ENCODE data around the gene MRTFB.

The MRTFB gene

DNA sequence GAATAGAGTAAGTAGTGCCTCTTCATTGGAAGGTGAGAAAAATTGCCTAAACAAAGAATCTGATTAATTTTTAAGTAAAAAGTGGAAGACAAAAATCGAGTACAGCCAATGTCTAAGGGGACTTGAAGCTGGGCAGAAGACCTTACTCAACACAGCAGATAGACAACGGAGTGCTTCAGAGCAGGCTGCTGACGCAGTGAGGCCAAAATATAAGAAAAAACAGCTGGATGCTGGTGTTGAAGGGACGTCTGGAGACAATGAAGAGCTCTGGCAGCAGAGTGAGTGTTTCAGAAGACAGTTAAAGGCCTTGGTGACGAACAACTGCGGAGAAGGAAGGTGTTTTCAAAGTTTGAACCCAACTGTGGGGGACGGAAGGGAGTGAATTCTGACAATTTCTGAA, 169.8 kb downstream of the MRTFB start (continued):
- no peak for TF ChIP-seq TOX (CRISPR knock-in tag; IDR thresholded peaks at IDR 0.05; ENCODE audit: borderline replicate concordance)
- no peak for TF ChIP-seq ESRRG (CRISPR knock-in tag; IDR thresholded peaks at IDR 0.05)
- no peak for TF ChIP-seq GLIS3 (CRISPR knock-in tag; IDR thresholded peaks at IDR 0.05)

- no peak for ATAC-seq
- TF ChIP-seq PPARA (CRISPR knock-in tag; IDR thresholded peaks at IDR 0.05; ENCODE audit: borderline replicate concordance) = no peak
- TF ChIP-seq ARNTL (CRISPR knock-in tag; IDR thresholded peaks at IDR 0.05; ENCODE audit: borderline replicate concordance, low read depth) = no peak
- no peak for TF ChIP-seq CSDC2 (CRISPR knock-in tag; IDR thresholded peaks at IDR 0.05)
- TF ChIP-seq ISL1 (CRISPR knock-in tag; IDR thresholded peaks at IDR 0.05) = no peak
- TF ChIP-seq RARB (CRISPR knock-in tag; IDR thresholded peaks at IDR 0.05) = no peak
- TF ChIP-seq, protein P1, sequence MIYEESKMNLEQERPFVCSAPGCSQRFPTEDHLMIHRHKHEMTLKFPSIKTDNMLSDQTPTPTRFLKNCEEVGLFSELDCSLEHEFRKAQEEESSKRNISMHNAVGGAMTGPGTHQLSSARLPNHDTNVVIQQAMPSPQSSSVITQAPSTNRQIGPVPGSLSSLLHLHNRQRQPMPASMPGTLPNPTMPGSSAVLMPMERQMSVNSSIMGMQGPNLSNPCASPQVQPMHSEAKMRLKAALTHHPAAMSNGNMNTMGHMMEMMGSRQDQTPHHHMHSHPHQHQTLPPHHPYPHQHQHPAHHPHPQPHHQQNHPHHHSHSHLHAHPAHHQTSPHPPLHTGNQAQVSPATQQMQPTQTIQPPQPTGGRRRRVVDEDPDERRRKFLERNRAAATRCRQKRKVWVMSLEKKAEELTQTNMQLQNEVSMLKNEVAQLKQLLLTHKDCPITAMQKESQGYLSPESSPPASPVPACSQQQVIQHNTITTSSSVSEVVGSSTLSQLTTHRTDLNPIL (CRISPR knock-in tag; IDR thresholded peaks at IDR 0.05; ENCODE audit: low read depth) = no peak
- TF ChIP-seq OSR1 (CRISPR knock-in tag; IDR thresholded peaks at IDR 0.05) = no peak
Measured at GRCh38 chr16:14241631-14242030, 170.5 kb downstream of the MRTFB start.

DNA sequence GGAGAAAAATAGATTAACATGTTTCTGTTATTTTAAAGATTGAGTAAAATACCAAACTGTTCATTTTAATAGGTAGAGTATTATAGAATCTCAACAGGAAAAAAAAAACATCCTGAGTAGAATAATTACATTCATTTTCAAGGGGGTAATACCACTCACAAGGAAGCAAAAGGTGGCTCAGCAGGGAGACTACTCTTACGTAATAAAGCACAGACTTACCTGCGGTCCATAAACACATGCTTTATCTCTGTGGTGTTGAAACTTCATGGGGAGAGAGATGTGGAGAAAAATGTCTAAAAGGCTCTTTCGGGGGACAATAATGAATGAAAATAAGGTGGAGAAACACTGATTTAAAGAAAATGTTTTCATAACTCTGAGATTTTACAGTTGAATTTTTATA, 171.7 kb downstream of the MRTFB start:
- no peak for ATAC-seq
- TF ChIP-seq ZC3H10 (CRISPR knock-in tag; IDR thresholded peaks at IDR 0.05) = no peak
- TF ChIP-seq OSR1 (CRISPR knock-in tag; IDR thresholded peaks at IDR 0.05) = no peak
- TF ChIP-seq RARB (CRISPR knock-in tag; IDR thresholded peaks at IDR 0.05) = no peak

DNA sequence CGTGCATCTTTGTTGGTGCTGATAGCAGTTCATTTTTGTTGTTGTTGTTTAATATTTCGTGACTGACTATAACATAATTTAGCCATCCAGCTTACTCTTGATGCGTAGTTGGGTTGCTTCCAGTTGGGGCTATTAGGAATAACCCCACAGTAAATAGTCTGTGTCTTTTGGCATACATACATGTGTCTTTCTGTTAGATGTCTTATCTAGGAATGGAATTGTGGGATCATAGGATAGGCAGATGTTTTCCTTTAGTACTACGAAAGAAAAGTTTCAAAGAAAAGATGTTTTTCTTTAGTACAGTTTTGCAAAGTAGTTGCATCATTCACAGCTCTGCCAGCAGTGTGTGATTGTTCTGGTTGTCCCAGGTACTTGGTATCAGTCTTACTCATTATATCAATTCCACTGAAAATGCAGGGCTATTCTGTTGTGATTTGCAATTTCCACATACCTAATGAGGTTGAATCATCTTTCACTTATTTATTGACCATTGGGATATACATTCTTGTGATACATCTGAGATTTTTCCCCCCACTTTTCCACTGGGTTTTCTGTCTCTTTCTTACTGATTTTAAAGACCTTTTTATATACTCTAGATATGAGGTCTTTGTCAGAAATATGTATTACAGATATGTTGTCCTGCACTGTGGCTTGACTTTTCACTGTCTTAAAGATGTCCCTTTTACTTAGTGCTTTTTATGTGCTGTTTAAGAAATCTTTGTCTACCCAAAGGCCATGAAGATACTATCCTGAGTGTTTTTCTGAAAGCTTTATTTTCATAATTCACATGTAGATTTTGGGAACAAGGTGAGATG, 173.3 kb downstream of the MRTFB start:
- ATAC-seq = no peak
- TF ChIP-seq, protein P2, sequence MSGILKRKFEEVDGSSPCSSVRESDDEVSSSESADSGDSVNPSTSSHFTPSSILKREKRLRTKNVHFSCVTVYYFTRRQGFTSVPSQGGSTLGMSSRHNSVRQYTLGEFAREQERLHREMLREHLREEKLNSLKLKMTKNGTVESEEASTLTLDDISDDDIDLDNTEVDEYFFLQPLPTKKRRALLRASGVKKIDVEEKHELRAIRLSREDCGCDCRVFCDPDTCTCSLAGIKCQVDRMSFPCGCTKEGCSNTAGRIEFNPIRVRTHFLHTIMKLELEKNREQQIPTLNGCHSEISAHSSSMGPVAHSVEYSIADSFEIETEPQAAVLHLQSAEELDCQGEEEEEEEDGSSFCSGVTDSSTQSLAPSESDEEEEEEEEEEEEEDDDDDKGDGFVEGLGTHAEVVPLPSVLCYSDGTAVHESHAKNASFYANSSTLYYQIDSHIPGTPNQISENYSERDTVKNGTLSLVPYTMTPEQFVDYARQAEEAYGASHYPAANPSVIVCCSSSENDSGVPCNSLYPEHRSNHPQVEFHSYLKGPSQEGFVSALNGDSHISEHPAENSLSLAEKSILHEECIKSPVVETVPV (CRISPR knock-in tag; IDR thresholded peaks at IDR 0.05) = no peak
- TF ChIP-seq ISL1 (CRISPR knock-in tag; IDR thresholded peaks at IDR 0.05) (no peak), CSDC2 (CRISPR knock-in tag; IDR thresholded peaks at IDR 0.05) (no peak), TCF4 (CRISPR knock-in tag; IDR thresholded peaks at IDR 0.05; ENCODE audit: borderline replicate concordance) (no peak), RARB (CRISPR knock-in tag; IDR thresholded peaks at IDR 0.05) (no peak), ARNTL (CRISPR knock-in tag; IDR thresholded peaks at IDR 0.05; ENCODE audit: borderline replicate concordance, low read depth) (no peak), ESRRG (CRISPR knock-in tag; IDR thresholded peaks at IDR 0.05) (no peak), ZNF565 (CRISPR knock-in tag; conservative IDR thresholded peaks at IDR 0.05; ENCODE audit: low read depth) (no peak), ZFP3 (CRISPR knock-in tag; IDR thresholded peaks at IDR 0.05) (no peak)
- TF ChIP-seq, protein P1 (CRISPR knock-in tag; IDR thresholded peaks at IDR 0.05; ENCODE audit: low read depth) = no peak
- TF ChIP-seq, protein P3, sequence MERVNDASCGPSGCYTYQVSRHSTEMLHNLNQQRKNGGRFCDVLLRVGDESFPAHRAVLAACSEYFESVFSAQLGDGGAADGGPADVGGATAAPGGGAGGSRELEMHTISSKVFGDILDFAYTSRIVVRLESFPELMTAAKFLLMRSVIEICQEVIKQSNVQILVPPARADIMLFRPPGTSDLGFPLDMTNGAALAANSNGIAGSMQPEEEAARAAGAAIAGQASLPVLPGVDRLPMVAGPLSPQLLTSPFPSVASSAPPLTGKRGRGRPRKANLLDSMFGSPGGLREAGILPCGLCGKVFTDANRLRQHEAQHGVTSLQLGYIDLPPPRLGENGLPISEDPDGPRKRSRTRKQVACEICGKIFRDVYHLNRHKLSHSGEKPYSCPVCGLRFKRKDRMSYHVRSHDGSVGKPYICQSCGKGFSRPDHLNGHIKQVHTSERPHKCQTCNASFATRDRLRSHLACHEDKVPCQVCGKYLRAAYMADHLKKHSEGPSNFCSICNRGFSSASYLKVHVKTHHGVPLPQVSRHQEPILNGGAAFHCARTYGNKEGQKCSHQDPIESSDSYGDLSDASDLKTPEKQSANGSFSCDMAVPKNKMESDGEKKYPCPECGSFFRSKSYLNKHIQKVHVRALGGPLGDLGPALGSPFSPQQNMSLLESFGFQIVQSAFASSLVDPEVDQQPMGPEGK (CRISPR knock-in tag; IDR thresholded peaks at IDR 0.05; ENCODE audit: borderline replicate concordance) = no peak

- no peak for ATAC-seq
- no peak for TF ChIP-seq ISL1 (CRISPR knock-in tag; IDR thresholded peaks at IDR 0.05)
- TF ChIP-seq CSDC2 (CRISPR knock-in tag; IDR thresholded peaks at IDR 0.05) = no peak
- TF ChIP-seq, protein P2 (CRISPR knock-in tag; IDR thresholded peaks at IDR 0.05) = no peak
- no peak for TF ChIP-seq ARNTL (CRISPR knock-in tag; IDR thresholded peaks at IDR 0.05; ENCODE audit: borderline replicate concordance, low read depth)
- TF ChIP-seq SNAI2 (CRISPR knock-in tag; IDR thresholded peaks at IDR 0.05) = no peak
- TF ChIP-seq ZFP30 (CRISPR knock-in tag; IDR thresholded peaks at IDR 0.05) = no peak
- no peak for TF ChIP-seq TOX (CRISPR knock-in tag; IDR thresholded peaks at IDR 0.05; ENCODE audit: borderline replicate concordance)
- no peak for TF ChIP-seq ZFP3 (CRISPR knock-in tag; IDR thresholded peaks at IDR 0.05)
- TF ChIP-seq, protein P3 (CRISPR knock-in tag; IDR thresholded peaks at IDR 0.05; ENCODE audit: borderline replicate concordance) = no peak
- TF ChIP-seq ZNF565 (CRISPR knock-in tag; conservative IDR thresholded peaks at IDR 0.05; ENCODE audit: low read depth) = no peak
- TF ChIP-seq TSHZ2 (CRISPR knock-in tag; IDR thresholded peaks at IDR 0.05) = no peak
- no peak for TF ChIP-seq GLIS3 (CRISPR knock-in tag; IDR thresholded peaks at IDR 0.05)
Measured at GRCh38 chr16:14248791-14249190, 177.7 kb downstream of the MRTFB start.
